Hematopoietic multipotent progenitor cell treated with erythropoietin and hydrocortisone succinate and interleukin-3 and kit ligand, for 15 days (in vitro differentiated cells): ENCODE measurements around the gene PIBF1.
"Not testable (repeated sequence)": the region's sequence is repeated elsewhere in the genome, so short reads cannot be mapped to it uniquely, and the experiment has no call there.

Experiments used
- DNase-seq: peaks from one replicate; pipeline ENCODE4 v3.0.0-alpha.2; 2015; ENCODE audit warnings: low spot score

PIBF1 gene

GRCh38 chr13:73025217-73026012, 243.5 kb downstream of the PIBF1 start:
- DNase-seq = no peak

GRCh38 chr13:73034901-73035300, 253.0 kb downstream of the PIBF1 start:
- DNase-seq = no peak

- no peak for DNase-seq
Measured at GRCh38 chr13:73035660-73036059, 253.7 kb downstream of the PIBF1 start.

- no peak for DNase-seq
Measured at GRCh38 chr13:73036566-73036965, 254.6 kb downstream of the PIBF1 start.

GRCh38 chr13:73038064-73038463, 256.1 kb downstream of the PIBF1 start:
- DNase-seq = no peak

- DNase-seq = no peak
Measured at GRCh38 chr13:73039201-73040108, 257.5 kb downstream of the PIBF1 start.

GRCh38 chr13:73040484-73040883, 258.6 kb downstream of the PIBF1 start:
- no peak for DNase-seq

- no peak for DNase-seq
Measured at GRCh38 chr13:73040968-73041596, 259.1 kb downstream of the PIBF1 start.

GRCh38 chr13:73045031-73045430, 263.1 kb downstream of the PIBF1 start:
- DNase-seq = no peak

- DNase-seq = not testable (repeated sequence)
Measured at GRCh38 chr13:73048615-73049014, 266.7 kb downstream of the PIBF1 start.

- no peak for DNase-seq
Measured at GRCh38 chr13:73054712-73055111, 272.8 kb downstream of the PIBF1 start.

- no peak for DNase-seq
Measured at GRCh38 chr13:73055813-73056564, 274.1 kb downstream of the PIBF1 start.

GRCh38 chr13:73056565-73056962, 274.6 kb downstream of the PIBF1 start:
- DNase-seq = no peak

GRCh38 chr13:73057284-73058063, 275.5 kb downstream of the PIBF1 start:
- DNase-seq = no peak

- no peak for DNase-seq
Measured at GRCh38 chr13:73058064-73058313, 276.1 kb downstream of the PIBF1 start.

- no peak for DNase-seq
Measured at GRCh38 chr13:73058432-73058735, 276.5 kb downstream of the PIBF1 start.

- DNase-seq = peak; percentile 85
Measured at GRCh38 chr13:73058736-73059459, 277.0 kb downstream of the PIBF1 start, which contains the start of gene KLF5. KLF5 (plus strand) TSS chr13:73059005; CDS start chr13:73059328, 323 bp downstream.

- DNase-seq = no peak
Measured at GRCh38 chr13:73059460-73060250, 277.7 kb downstream of the PIBF1 start.

GRCh38 chr13:73060251-73061160, 278.6 kb downstream of the PIBF1 start:
- no peak for DNase-seq
